Measurements from ENCODE around the gene FLNA.

GRCh38 chrX:154355094-154355775, 19.2 kb downstream of the FLNA start:
- TF ChIP-seq CTCF (IDR thresholded peaks at IDR 0.05; ENCODE audit: low read length) (no peak), EZH2 (IDR thresholded peaks at IDR 0.05; ENCODE audit: borderline replicate concordance, low read length) (no peak)

Data from OCI-LY1 (cell line).